Liver (tissue), 3 donors: ENCODE measurements around the gene DAPK1.

Experiments
- CTCF ChIP-seq: fragments of 150-350 bp; IDR thresholded peaks from 2 replicates; pipeline ENCODE4 v1.5.1; 2017; ENCODE audit warnings: improper control_type of control experiment, low read depth, low read length; ENCODE audit not compliant: missing input control
- EGR1 ChIP-seq, 2 donors: IDR thresholded peaks; 2 replicates each; pipeline ENCODE4 v1.6.1; 2016 to 2018; ENCODE audit warnings: antibody characterized with exemption in 2 of 2, low read depth in 2 of 2
- JUND ChIP-seq, 2 donors: IDR thresholded peaks; 2 replicates each; pipeline ENCODE4 v1.6.1; 2016; ENCODE audit warnings: antibody characterized with exemption in 2 of 2
- MAX ChIP-seq: IDR thresholded peaks from 2 replicates; pipeline ENCODE4 v1.6.1; 2016; ENCODE audit warnings: antibody characterized with exemption
- REST ChIP-seq: IDR thresholded peaks from 2 replicates; pipeline ENCODE4 v1.6.1; 2016; ENCODE audit warnings: antibody characterized with exemption, mild to moderate bottlenecking
- RXRA ChIP-seq, 2 donors: IDR thresholded peaks; 2 replicates each; pipeline ENCODE4 v1.6.1; 2017 to 2018; ENCODE audit warnings: antibody characterized with exemption in 2 of 2, mild to moderate bottlenecking in 1 of 2
- TAF1 ChIP-seq: conservative IDR thresholded peaks from 2 replicates; pipeline ENCODE4 v1.6.1; 2016; ENCODE audit warnings: antibody characterized with exemption, mild to moderate bottlenecking
- YY1 ChIP-seq: IDR thresholded peaks from 2 replicates; pipeline ENCODE4 v1.6.1; 2016; ENCODE audit warnings: antibody characterized with exemption, mild to moderate bottlenecking
- ZBTB33 ChIP-seq: IDR thresholded peaks from 2 replicates; pipeline ENCODE4 v1.6.1; 2016; ENCODE audit warnings: antibody characterized with exemption
- donor health status: healthy.
- donor health status: healthy.

GRCh38 chr9:87642330-87643106 lies 144.9 kb downstream of the DAPK1 start:
- TF ChIP-seq CTCF (no peak), REST (no peak), EGR1 (IDR thresholded peaks at IDR 0.05; ENCODE audit: low read depth in 2 of 2) (no peak), MAX (no peak), TAF1 (no peak), YY1 (no peak), JUND (IDR thresholded peaks at IDR 0.05) (no peak), RXRA (IDR thresholded peaks at IDR 0.05) (no peak), ZBTB33 (no peak)
